Head of caudate nucleus (tissue), 42 donors: ENCODE results near the gene SYCP1.
"Not testable (repeated sequence)": the region's sequence is repeated elsewhere in the genome, so short reads cannot be mapped to it uniquely, and the experiment has no call there.

Experiments
- DNase-seq, 42 donors: peaks; one replicate each; pipeline versions ENCODE4 v3.0.0 to v3.0.0-alpha.2; 2020 to 2021; ENCODE audit warnings: mixed read lengths in 7 of 42
- intact Hi-C: fragments of 100-400 bp; cut with DNase I; formaldehyde crosslinking; loops from one replicate; pipeline ENCODE4 v1.15.0; 2022

Gene SYCP1, protein sequence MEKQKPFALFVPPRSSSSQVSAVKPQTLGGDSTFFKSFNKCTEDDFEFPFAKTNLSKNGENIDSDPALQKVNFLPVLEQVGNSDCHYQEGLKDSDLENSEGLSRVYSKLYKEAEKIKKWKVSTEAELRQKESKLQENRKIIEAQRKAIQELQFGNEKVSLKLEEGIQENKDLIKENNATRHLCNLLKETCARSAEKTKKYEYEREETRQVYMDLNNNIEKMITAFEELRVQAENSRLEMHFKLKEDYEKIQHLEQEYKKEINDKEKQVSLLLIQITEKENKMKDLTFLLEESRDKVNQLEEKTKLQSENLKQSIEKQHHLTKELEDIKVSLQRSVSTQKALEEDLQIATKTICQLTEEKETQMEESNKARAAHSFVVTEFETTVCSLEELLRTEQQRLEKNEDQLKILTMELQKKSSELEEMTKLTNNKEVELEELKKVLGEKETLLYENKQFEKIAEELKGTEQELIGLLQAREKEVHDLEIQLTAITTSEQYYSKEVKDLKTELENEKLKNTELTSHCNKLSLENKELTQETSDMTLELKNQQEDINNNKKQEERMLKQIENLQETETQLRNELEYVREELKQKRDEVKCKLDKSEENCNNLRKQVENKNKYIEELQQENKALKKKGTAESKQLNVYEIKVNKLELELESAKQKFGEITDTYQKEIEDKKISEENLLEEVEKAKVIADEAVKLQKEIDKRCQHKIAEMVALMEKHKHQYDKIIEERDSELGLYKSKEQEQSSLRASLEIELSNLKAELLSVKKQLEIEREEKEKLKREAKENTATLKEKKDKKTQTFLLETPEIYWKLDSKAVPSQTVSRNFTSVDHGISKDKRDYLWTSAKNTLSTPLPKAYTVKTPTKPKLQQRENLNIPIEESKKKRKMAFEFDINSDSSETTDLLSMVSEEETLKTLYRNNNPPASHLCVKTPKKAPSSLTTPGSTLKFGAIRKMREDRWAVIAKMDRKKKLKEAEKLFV

DNA sequence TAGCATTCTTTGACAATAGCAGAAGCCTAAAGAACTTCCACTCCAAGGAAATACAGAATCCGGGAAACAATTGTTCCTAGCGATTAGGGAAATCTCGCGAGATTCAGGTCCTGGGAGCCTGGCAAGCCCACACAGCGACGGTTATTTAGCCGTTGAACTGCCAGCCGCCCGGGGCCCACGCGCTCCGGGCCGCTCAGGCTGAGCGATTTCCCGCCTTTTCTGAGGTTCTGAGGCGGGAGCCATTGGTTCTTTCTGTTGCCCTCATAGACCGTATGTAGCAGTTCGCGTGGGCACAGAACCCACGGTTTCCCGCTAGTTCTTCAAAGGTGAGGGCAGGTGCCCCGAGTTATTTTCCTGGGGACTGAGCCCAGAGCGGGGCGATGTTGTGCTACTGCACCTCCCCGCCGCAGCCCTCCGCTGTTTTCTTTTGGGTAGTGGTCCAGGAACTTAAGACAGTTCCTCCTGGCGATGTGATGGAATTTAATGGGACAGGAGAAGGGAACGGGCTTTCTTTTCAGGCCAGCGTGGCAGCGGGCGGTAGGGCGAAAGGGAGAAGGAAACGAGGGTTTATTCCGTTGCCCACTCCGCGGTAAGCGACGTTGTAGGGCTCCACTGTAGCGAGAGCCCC lies at the start of gene SYCP1:
Gene SYCP1, plus strand, starts transcription at position 171 of the 628 bp plus-strand sequence. CDS start 602 bp downstream, outside the sequence.
- intact Hi-C loops = no loop called here
- DNase-seq = no peak

DNA sequence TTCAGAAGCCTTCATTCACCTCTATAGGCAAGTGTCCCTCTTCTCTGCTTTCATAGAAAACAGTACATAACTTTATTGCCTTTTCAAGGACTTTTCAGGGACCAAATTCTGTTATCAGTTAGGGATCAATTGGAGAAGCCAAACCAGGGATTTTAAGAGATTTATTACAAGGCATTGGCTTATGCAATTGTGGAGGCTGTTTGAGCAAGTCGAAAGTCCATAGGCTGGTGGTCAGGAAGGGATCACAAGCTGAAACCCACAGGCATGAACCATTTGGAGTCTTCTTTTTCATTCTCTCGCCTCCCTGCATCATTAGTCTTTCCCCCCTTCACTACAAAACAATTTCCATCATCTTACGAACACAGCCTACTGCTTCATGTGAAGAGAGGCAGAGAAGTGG lies 34.8 kb upstream of the SYCP1 start:
- intact Hi-C loops = no loop called here
- no peak for DNase-seq

- no peak for DNase-seq
- intact Hi-C loops = no loop called here
Observed at GRCh38 chr1:114820392-114820791, 34.3 kb upstream of the SYCP1 start.

GRCh38 chr1:114821978-114822377 lies 32.7 kb upstream of the SYCP1 start:
- DNase-seq = no peak
- intact Hi-C loops = no loop called here

- no peak for DNase-seq
- intact Hi-C loops = no loop called here
Observed at GRCh38 chr1:114828251-114828650, 26.4 kb upstream of the SYCP1 start.

GRCh38 chr1:114830075-114830474 lies 24.6 kb upstream of the SYCP1 start:
- DNase-seq, intact Hi-C loops: not testable (repeated sequence)

GRCh38 chr1:114831276-114831994 lies 23.2 kb upstream of the SYCP1 start:
- DNase-seq = no peak
- intact Hi-C loops = no loop called here

DNA sequence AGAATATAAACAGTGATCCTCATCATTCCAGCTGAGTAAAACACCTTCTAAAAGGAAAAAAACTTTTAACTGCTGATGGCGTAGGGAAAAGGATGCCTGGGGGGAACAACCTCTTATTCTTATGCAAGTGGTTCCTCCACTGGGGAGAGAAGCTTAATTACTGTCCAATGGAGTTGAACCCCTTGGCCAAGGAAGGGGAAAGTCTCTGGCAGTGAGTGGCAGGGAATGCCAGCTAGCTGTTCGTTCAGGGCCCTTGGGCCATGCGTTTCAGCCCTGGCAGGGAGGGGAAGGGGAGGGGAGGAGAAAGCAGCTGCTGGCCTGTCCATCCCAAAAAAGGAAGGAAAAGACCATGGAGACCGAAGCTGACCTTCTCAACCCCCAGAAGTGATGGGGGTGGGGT lies 22.6 kb upstream of the SYCP1 start:
- intact Hi-C loops = no loop called here
- DNase-seq = no peak

DNA sequence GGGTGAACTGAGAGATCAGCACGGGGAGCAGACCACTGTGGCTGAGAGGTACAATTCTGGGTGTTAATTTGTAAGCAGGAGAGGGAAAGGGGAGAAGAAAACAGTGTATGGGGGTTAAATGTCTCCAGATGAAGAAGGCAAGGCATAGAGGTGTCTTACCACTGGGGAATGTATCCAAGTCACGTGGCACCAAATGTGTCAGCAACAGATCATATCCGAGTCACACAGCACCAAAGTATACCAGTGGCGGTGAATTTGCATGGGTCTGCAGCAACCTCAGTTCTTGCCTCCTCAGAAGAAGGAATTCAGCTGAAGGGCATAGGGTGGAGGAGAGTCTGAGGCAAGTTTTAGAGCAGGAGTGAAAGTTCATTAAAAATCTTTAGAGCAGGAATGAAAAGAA lies 21.2 kb upstream of the SYCP1 start:
- intact Hi-C loops = no loop called here
- DNase-seq = no peak

GRCh38 chr1:114844270-114844669 lies 10.4 kb upstream of the SYCP1 start:
- no peak for DNase-seq
- intact Hi-C loops = no loop called here

GRCh38 chr1:114853584-114853983 lies 1.1 kb upstream of the SYCP1 start:
- no peak for DNase-seq
- intact Hi-C loops = no loop called here

DNA sequence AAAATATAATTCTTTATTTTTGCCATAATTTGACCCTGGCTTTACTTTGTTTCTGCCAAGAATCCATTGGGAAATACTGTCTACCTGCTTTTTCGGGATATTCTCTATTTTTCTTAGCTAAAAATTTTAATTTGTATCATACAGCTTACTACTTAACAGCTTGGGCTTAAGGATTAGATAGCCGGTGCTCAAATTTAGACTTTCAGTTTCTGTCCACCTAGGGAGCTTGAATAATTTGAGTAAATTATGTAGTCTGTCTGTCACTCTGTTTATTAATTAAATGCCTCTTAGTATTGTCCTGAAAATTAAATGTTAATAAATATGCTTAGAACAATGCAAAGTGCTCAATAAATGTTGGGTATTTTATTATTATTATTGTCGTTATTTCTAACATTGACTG lies 6.7 kb downstream of the SYCP1 start:
- DNase-seq = no peak
- intact Hi-C loops = no loop called here

DNA sequence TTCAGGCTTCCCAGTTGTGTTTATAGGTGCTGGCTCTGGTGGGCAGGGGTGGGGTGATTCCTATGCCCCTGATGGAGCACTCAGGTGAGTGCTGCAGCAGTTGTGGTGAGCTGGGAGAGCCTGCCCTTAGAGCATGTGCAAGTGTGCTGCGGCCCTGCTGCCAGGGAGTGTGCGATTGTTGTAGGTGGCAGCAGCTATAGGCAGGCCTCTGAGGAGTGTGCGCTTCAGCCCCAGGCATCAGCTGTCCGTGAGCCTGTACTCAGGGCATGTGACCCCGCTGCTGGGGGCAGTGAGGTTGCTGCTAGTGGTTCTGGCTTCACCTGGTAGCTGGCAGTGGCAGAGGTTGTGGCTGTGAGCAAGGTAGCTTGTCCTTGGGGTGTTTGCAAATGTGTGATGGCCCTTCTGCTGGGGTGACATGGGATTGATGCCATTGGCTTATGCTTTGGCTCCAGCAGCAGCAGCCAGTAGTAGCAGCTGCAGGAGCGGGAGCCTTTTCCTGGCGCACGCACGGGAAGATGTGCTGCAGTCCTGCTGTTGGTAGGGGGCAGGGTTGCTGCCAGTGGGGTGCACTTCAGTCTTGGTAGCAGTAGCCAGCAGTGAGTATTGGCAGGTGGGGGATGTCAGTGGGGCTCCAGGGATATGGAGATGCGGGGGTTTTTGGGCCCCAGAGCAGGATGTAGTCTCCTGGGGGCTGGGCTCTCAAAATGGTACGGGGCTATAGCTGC lies 37.7 kb downstream of the SYCP1 start:
- DNase-seq = no peak
- intact Hi-C loops = no loop called here

DNA sequence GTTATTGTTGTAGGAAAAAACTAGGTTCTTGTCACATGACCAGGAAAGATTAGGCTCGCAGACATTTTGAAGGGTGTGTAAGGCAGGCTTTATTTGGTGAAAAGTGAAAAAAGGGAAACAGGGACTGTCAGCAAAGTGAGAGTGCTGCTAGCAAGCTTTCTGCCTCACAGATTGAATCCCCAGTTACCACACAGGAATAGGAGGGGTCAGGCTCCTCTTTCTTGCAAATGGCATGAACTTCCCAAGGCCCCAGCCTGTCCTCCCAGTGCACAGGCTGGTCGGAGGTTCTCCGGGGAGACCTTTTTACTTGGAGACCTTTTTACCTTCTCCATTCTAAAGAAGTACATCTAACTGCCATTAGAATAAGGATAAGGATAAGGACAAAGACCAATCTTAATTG lies 42.1 kb downstream of the SYCP1 start:
- no peak for DNase-seq
- intact Hi-C loops = no loop called here

- peak in 3 of 42 donors; percentile 2 to 9 (median 4) for DNase-seq
- intact Hi-C loops = no loop called here
Observed at GRCh38 chr1:114901814-114902213, 47.2 kb downstream of the SYCP1 start.

DNA sequence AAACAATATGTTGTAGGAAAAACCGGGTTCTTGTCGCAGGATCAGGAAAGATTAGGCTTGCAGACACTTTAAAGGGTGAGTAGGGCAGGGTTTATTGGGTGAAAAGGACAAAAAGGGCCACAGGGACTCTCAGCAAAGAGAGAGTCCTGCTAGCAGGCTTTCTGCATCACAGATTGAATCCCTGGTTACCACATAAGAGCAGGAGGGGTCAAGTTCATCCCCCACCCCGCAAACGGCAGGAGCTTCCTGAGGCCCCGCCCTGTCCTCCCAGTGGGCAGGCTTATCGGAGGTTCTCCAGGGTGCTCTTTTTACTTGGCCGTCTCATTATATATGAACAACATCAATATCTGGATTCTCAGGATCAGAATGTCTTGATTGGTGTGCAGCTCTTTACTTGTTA lies 47.7 kb downstream of the SYCP1 start:
- intact Hi-C loops = no loop called here
- no peak for DNase-seq

- DNase-seq = no peak
- intact Hi-C loops = no loop called here
Observed at GRCh38 chr1:114903480-114903879, 48.8 kb downstream of the SYCP1 start.

DNA sequence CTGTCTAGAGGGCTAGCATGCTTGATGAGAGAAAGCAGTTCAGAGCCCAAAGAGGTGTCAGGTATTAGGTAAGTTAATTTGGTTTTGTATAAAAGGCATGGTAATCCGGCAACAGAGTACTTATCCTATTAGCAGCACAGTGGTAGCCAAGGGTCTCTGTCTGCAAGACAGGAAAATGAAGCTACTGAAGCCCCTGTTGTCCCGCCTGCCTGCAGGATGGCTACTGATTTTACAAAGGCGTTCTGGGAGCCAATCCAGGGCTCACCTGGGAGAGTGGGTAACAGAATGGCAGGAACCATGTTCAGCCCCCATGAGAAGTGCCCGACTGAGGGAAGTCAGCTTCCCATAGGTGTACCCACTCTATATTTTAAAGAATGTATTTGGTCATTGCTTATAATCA lies 61.1 kb downstream of the SYCP1 start:
- intact Hi-C loops, DNase-seq: not testable (repeated sequence)
